Kidney (tissue), 14 donors: ENCODE data around the gene MEIOB. TPM values are rescaled to one million over a fixed set of nuclear protein-coding genes. Genes with fewer than 3 reads are reported as not detected.

Source experiments
- DNase-seq, 5 donors: peaks; one replicate each; pipeline ENCODE4 v3.0.0-alpha.2; 2013 to 2020
- FAIRE-seq: peaks from 2 replicates; lab custom pipeline; 2012; peaks lifted over from hg19 to GRCh38; lab: Jason Lieb, UNC
- H3K27ac ChIP-seq, 2 donors: one replicate each; pipeline ENCODE4 v1.7.0; 2013; ENCODE audit warnings: low read depth in 2 of 2, low read length in 2 of 2, inconsistent platforms in 1 of 2
- H3K27me3 ChIP-seq: one replicate; pipeline ENCODE4 v1.7.1; 2013; ENCODE audit warnings: low read length, inconsistent platforms; ENCODE audit not compliant: control insufficient read depth, insufficient read depth
- H3K36me3 ChIP-seq, 3 donors: one replicate each; pipeline versions ENCODE4 v1.7.0 to v1.7.1; 2013; ENCODE audit warnings: low read length in 3 of 3, control low read depth in 1 of 3, inconsistent platforms in 1 of 3; ENCODE audit not compliant: insufficient read depth in 3 of 3, control insufficient read depth in 2 of 3
- H3K4me1 ChIP-seq, 3 donors: one replicate each; pipeline versions ENCODE4 v1.7.0 to v1.7.1; 2013; ENCODE audit warnings: low read length in 3 of 3, inconsistent platforms in 1 of 3, low read depth in 1 of 3; ENCODE audit not compliant: control insufficient read depth in 2 of 3, insufficient read depth in 2 of 3
- H3K4me3 ChIP-seq, 3 donors: one replicate each; pipeline versions ENCODE4 v1.7.0 to v1.8.1; 2013; ENCODE audit warnings: low read length in 3 of 3, control low read depth in 1 of 3, inconsistent platforms in 1 of 3
- H3K9ac ChIP-seq, 3 donors: one replicate each; pipeline versions ENCODE4 v1.7.0 to v1.7.1; 2013; ENCODE audit warnings: low read length in 3 of 3, control low read depth in 1 of 3, inconsistent platforms in 1 of 3
- H3K9me3 ChIP-seq, 3 donors: one replicate each; pipeline versions ENCODE4 v1.7.0 to v1.7.1; 2013; ENCODE audit warnings: low read length in 3 of 3, control low read depth in 1 of 3, inconsistent platforms in 1 of 3; ENCODE audit not compliant: control insufficient read depth in 2 of 3, insufficient read depth in 1 of 3
- CTCF ChIP-seq: IDR thresholded peaks from 3 replicates; pipeline ENCODE4 v1.5.1; 2012; ENCODE audit warnings: mild to moderate bottlenecking, moderate library complexity, borderline replicate concordance; ENCODE audit not compliant: insufficient read depth; ENCODE audit errors: extremely low read depth
- intact Hi-C: fragments of 100-400 bp; cut with DNase I; formaldehyde crosslinking; loops from one replicate; pipeline ENCODE4 v1.11.1; 2022
- polyA plus RNA-seq: library from polyadenylated mRNA; stranded (reverse); fragments of 350-450 nt; fragmentation: Illumina TruSeq; extraction: RNeasy Lipid Tissue Mini Kit (QIAGEN cat#74804); gene quantifications from one replicate; pipeline ENCODE4 v1.2.3, GENCODE V29; 2014; ENCODE audit warnings: low read depth, low replicate concordance; ENCODE audit not compliant: insufficient read depth
- total RNA-seq: library from RNA; stranded (reverse); fragmentation: NEBNext Ultra II Directional; extraction: Animal tissue kit (Norgen Biotek cat#: 25700); gene quantifications from one replicate; pipeline ENCODE4 v1.2.1, GENCODE V29; 2021
- donor health status: control.
- donor health status: control.
- donor health status: control.
- donor health status: control.
- donor health status: control.
- donor health status: DM: yes; HTN: yes; CAD: no.
- donor health status: Normal renal cell carcinoma (clear cell type).

The MEIOB gene
- total and polyA plus RNA-seq, 2 donors from 2014 or later: 0.16 to 1.4 TPM

- no peaks in the 10 kb centered on the region for H3K4me1 ChIP-seq
- H3K9ac ChIP-seq: no peak overlapping the region
- H3K4me3 ChIP-seq: no peak overlapping the region
- FAIRE-seq (no peak), DNase-seq (peak in 1 of 5 donors; percentile 63)
- TF ChIP-seq CTCF: no peak
- intact Hi-C loops: no loop called here
- no peaks in the 10 kb centered on the region for H3K36me3 ChIP-seq
- no peak overlapping the region for H3K27ac ChIP-seq
- H3K9me3 ChIP-seq: peaks cover 0 to 3% (median 0%) of the 10 kb centered on the region in 3 donors
- H3K27me3 ChIP-seq: no peaks in the 10 kb centered on the region
Observed at GRCh38 chr16:1794908-1795666, 76.9 kb downstream of the MEIOB start.

DNA sequence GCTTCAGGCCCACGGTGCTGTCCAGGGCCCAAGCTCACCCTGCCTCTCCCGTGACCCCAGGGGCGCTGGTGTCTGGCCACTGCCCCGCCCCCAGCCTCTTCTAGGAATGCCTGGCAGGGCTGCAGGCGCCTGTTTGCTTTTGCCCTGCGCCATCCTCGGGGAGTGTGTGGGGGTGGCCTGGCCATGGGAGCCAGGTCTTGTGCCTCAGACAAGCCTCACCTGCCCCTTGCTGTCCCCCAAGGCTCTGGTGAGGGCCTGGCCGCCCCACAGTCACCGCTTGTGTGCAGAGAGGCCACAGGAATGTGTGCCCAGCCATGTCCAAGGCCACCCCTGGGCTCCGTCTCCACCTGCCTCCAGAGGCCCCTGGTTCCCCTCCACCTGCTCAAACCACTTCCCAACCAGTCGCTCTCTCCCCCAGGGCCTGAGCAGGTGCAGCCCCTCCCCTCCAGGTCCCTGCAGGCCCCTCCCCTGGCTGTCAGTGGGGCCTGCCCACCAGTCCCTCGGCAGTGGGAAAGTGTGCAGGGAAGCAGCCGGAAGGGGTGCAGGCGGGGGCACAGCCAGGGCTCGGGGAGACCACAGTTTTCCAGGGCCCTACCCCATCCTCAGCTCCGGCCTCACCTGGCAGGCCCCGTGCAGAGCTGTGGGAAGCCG lies 77.6 kb downstream of the MEIOB start:
- no peak for FAIRE-seq
- intact Hi-C loops: no loop called here
- H3K4me3 ChIP-seq: no peak overlapping the region

GRCh38 chr16:1793578-1794220 lies 78.3 kb downstream of the MEIOB start, which contains the start of gene IGFALS:
Gene IGFALS, minus strand, starts transcription at chr16:1793705. Its CDS starts 53 bp downstream, at chr16:1793652.
- intact Hi-C loops: no loop called here
- Histone ChIP-seq H3K27me3 (no peaks in the 10 kb centered on the region), H3K9me3 (peaks cover 0 to 3% (median 0%) of the 10 kb centered on the region in 3 donors), H3K4me3 (no peak within 1 kb of the TSS), H3K27ac (no peak within 1 kb of the TSS), H3K9ac (no peak within 1 kb of the TSS), H3K4me1 (no peaks in the 10 kb centered on the region), H3K36me3 (no peaks in the 10 kb centered on the region)
- no peak for TF ChIP-seq CTCF
- DNase-seq (peak in 2 of 5 donors; percentile 42 to 74), FAIRE-seq (no peak)

More for the DNA sequence above, 77.6 kb downstream of the MEIOB start:
- Histone ChIP-seq H3K36me3 (no peaks in the 10 kb centered on the region), H3K4me1 (no peaks in the 10 kb centered on the region), H3K9ac (no peak overlapping the region), H3K9me3 (peaks cover 0 to 3% (median 0%) of the 10 kb centered on the region in 3 donors), H3K27ac (no peak overlapping the region), H3K27me3 (no peaks in the 10 kb centered on the region)
- peak; percentile 52 to 75 (median 68) for DNase-seq
- TF ChIP-seq CTCF: no peak
